ENCODE results near the gene ZNF536. TPM values are rescaled to one million over a fixed set of nuclear protein-coding genes. Genes with fewer than 3 reads are reported as not detected.

The ZNF536 gene
- total and polyA plus RNA-seq, 10 of the 15 experiments (the other 5 are each of a cell fraction or from before 2014, with no cell fraction given) = not detected

DNA sequence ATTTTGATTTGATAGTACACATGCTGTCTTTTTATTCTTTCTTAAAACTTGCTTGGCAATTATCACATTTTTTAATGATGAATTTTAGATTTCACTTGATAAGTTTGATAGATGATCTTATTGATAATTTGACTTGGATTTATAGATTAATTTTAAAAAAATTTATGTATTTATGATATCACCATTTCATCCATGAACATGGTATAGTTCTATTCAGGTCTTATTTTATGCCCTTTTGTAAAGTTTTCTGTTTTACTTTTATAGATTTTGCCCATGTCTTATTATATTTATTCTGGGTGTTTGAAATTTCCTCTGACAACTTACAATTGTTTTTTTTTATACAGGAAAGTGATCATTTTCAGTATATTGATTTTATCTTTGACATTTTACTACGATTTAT is 39.5 kb downstream of the ZNF536 start:
- SMC1A ChIA-PET (ENCODE audit: uncharacterized antibody, unreplicated experiment) = no interaction called here

More for the DNA sequence above, 39.5 kb downstream of the ZNF536 start:
- no peak overlapping the region for H3K27ac ChIP-seq (ENCODE audit: control insufficient read depth, insufficient read depth)
- no peaks in the 10 kb centered on the region for H3K9me3 ChIP-seq (replicated peaks; ENCODE audit: control insufficient read depth, insufficient read depth, low read length)
- no peak overlapping the region for H3K4me2 ChIP-seq (ENCODE audit: control insufficient read depth, insufficient read depth)
- no peaks in the 10 kb centered on the region for H3K36me3 ChIP-seq (ENCODE audit: control insufficient read depth in 2 of 2, insufficient read depth in 2 of 2, low read length in 1 of 2)
- RAD21 ChIA-PET (ENCODE audit: unreplicated experiment) = no interaction called here
- CTCF ChIA-PET = no interaction called here
- no peak overlapping the region for H3K9ac ChIP-seq (ENCODE audit: control insufficient read depth, insufficient read depth, low read length)
- FAIRE-seq (no peak), DNase-seq (ENCODE audit: low read depth, low spot score) (no peak), ATAC-seq (no peak)
- 0% methylated on average over 1 of the region's 1 CpG for WGBS (ENCODE audit: insufficient coverage, insufficient replicate concordance, low lambda C conversion rate, missing lambda C conversion rate)
- no peaks in the 10 kb centered on the region for H4K20me1 ChIP-seq (ENCODE audit: control insufficient read depth, insufficient read depth)
- TF ChIP-seq, protein P1, sequence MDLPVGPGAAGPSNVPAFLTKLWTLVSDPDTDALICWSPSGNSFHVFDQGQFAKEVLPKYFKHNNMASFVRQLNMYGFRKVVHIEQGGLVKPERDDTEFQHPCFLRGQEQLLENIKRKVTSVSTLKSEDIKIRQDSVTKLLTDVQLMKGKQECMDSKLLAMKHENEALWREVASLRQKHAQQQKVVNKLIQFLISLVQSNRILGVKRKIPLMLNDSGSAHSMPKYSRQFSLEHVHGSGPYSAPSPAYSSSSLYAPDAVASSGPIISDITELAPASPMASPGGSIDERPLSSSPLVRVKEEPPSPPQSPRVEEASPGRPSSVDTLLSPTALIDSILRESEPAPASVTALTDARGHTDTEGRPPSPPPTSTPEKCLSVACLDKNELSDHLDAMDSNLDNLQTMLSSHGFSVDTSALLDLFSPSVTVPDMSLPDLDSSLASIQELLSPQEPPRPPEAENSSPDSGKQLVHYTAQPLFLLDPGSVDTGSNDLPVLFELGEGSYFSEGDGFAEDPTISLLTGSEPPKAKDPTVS (IDR thresholded peaks at IDR 0.05; ENCODE audit: low read depth, low read length) = no peak
- TF ChIP-seq MTA2 (IDR thresholded peaks at IDR 0.05; ENCODE audit: low read depth) = no peak
- TF ChIP-seq WRNIP1 (IDR thresholded peaks at IDR 0.05; ENCODE audit: borderline replicate concordance, low read depth, low read length) = no peak
- TF ChIP-seq ZBED1 (IDR thresholded peaks at IDR 0.05; ENCODE audit: borderline replicate concordance) = no peak
- TF ChIP-seq, protein P2, sequence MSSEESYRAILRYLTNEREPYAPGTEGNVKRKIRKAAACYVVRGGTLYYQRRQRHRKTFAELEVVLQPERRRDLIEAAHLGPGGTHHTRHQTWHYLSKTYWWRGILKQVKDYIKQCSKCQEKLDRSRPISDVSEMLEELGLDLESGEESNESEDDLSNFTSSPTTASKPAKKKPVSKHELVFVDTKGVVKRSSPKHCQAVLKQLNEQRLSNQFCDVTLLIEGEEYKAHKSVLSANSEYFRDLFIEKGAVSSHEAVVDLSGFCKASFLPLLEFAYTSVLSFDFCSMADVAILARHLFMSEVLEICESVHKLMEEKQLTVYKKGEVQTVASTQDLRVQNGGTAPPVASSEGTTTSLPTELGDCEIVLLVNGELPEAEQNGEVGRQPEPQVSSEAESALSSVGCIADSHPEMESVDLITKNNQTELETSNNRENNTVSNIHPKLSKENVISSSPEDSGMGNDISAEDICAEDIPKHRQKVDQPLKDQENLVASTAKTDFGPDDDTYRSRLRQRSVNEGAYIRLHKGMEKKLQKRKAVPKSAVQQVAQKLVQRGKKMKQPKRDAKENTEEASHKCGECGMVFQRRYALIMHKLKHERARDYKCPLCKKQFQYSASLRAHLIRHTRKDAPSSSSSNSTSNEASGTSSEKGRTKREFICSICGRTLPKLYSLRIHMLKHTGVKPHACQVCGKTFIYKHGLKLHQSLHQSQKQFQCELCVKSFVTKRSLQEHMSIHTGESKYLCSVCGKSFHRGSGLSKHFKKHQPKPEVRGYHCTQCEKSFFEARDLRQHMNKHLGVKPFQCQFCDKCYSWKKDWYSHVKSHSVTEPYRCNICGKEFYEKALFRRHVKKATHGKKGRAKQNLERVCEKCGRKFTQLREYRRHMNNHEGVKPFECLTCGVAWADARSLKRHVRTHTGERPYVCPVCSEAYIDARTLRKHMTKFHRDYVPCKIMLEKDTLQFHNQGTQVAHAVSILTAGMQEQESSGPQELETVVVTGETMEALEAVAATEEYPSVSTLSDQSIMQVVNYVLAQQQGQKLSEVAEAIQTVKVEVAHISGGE (CRISPR knock-in tag; IDR thresholded peaks at IDR 0.05) = no peak
- no peak for TF ChIP-seq MEF2A (IDR thresholded peaks at IDR 0.05; ENCODE audit: insufficient read depth, low read depth, low read length)
- H3K4me1 ChIP-seq (ENCODE audit: control insufficient read depth, insufficient read depth, low read length) = no peaks in the 10 kb centered on the region
- POLR2A ChIA-PET = no interaction called here
- intact Hi-C loops (cut with micrococcal nuclease; ENCODE audit: unreplicated experiment) = no loop called here
- no TSS peak for BruUV-seq (replicated peaks)
- H2AFZ ChIP-seq (ENCODE audit: control insufficient read depth, low read depth, low read length) = no peak overlapping the region
- no peaks in the 10 kb centered on the region for H3K27me3 ChIP-seq (replicated peaks in 1 of 2; ENCODE audit: control insufficient read depth in 2 of 2, insufficient read depth in 2 of 2, low read length in 1 of 2)
- in situ Hi-C loops (cut with MboI) = no loop called here
- no peaks in the 10 kb centered on the region for H3K79me2 ChIP-seq (ENCODE audit: control insufficient read depth, insufficient read depth, low read length)
- H3K4me3 ChIP-seq = no peak overlapping the region
